Omental fat pad (tissue), 4 donors: Measurements from ENCODE around the gene TBR1. TPM values are rescaled to one million over a fixed set of nuclear protein-coding genes. Genes with fewer than 3 reads are reported as not detected.

Experiments
- ATAC-seq: fragments of 150-250 bp; one replicate; pipeline ENCODE4 v1.9.1; 2016; ENCODE audit warnings: mild to moderate bottlenecking, moderate library complexity; ENCODE audit not compliant: low FRiP score
- DNase-seq: peaks from one replicate; pipeline ENCODE4 v3.0.0-alpha.2; 2019; ENCODE audit warnings: low spot score
- total RNA-seq, 4 donors: library from RNA; depleted of rRNA; stranded (reverse); fragments of >200 nt; gene quantifications; one replicate each; pipeline ENCODE4 v1.1.0, GENCODE V29; 2016
- TF ChIP-seq, protein P1 (sequence below), 3 donors: fragments of 450-650 bp; IDR thresholded peaks; one replicate each; pipeline ENCODE4 v1.5.1; 2016 to 2017; ENCODE audit warnings: antibody characterized with exemption in 3 of 3, mild to moderate bottlenecking in 3 of 3, moderate library complexity in 2 of 3

TBR1 gene
- total RNA-seq, 4 donors from 2014 or later, result 0.09 to 1.2 TPM; not detected in 2

GRCh38 chr2:161391737-161392506 is 24.2 kb upstream of the TBR1 start:
- ATAC-seq (no peak), DNase-seq (no peak)
- TF ChIP-seq, protein P1, sequence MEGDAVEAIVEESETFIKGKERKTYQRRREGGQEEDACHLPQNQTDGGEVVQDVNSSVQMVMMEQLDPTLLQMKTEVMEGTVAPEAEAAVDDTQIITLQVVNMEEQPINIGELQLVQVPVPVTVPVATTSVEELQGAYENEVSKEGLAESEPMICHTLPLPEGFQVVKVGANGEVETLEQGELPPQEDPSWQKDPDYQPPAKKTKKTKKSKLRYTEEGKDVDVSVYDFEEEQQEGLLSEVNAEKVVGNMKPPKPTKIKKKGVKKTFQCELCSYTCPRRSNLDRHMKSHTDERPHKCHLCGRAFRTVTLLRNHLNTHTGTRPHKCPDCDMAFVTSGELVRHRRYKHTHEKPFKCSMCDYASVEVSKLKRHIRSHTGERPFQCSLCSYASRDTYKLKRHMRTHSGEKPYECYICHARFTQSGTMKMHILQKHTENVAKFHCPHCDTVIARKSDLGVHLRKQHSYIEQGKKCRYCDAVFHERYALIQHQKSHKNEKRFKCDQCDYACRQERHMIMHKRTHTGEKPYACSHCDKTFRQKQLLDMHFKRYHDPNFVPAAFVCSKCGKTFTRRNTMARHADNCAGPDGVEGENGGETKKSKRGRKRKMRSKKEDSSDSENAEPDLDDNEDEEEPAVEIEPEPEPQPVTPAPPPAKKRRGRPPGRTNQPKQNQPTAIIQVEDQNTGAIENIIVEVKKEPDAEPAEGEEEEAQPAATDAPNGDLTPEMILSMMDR (IDR thresholded peaks at IDR 0.05), result no peak

DNA sequence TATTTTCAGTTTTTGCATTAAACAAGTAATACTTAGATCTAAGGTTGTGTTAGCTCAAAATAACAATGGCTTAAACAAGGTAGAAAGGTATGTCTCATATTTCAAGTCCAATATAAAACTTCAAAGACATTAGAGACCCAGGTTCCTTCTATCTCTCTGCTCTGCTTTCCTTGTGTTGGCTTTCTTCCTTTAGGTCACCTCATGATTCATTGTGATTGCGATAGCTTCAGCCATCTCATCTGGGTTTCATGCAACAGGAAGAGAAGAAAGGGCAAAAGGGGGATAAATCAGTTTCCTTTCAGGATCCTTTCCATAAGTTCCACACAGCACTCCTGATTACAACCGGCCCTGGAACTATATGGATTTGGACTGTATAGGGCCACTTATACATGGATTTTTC is 16.0 kb upstream of the TBR1 start:
- ATAC-seq (no peak), DNase-seq (no peak)
- TF ChIP-seq, protein P1 (IDR thresholded peaks at IDR 0.05), result no peak

DNA sequence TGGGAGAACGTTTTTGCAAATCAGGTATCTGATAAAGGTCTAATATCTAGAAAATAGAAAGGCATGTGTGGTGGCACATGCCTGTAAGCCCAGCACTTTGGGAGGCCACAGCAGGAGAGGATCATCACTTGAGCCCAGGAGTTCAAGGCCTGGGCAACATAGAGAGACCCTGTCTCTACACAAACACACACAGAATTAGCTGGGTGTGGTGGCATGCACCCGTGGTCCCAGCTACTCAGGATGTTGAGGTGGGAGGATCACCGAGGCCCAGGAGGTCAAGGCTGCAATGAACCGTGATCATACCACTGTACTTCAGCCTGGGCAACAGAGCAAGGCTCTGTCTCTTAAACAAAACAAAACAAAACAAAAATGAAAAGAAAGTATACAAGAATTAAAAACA is 13.8 kb upstream of the TBR1 start:
- TF ChIP-seq, protein P1 (IDR thresholded peaks at IDR 0.05), result no peak
- DNase-seq (no peak), ATAC-seq (no peak)

- no peak for ATAC-seq
- TF ChIP-seq, protein P1 (IDR thresholded peaks at IDR 0.05), result no peak
- DNase-seq, result no peak
Observed at GRCh38 chr2:161406316-161406715, 9.8 kb upstream of the TBR1 start.

DNA sequence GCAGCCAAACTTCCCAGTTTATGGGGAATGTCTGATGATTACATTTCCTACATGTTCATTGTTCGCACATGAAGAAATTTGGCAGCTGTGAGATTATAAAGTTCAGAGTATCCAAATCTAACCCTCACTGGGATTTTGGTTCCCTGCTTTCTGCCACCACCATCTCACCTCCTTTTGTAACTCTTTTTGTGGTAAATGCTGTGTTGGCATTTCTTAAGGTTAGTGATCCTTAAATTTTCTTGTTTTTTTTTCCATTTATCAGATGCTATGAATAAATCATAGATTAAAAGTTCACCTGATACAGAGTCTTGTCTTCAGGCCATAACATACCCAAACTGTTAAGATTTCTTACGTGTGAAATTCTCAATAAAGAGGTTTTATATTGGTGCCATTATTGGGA is 8.5 kb upstream of the TBR1 start:
- DNase-seq, result no peak
- TF ChIP-seq, protein P1 (IDR thresholded peaks at IDR 0.05), result no peak
- no peak for ATAC-seq

DNA sequence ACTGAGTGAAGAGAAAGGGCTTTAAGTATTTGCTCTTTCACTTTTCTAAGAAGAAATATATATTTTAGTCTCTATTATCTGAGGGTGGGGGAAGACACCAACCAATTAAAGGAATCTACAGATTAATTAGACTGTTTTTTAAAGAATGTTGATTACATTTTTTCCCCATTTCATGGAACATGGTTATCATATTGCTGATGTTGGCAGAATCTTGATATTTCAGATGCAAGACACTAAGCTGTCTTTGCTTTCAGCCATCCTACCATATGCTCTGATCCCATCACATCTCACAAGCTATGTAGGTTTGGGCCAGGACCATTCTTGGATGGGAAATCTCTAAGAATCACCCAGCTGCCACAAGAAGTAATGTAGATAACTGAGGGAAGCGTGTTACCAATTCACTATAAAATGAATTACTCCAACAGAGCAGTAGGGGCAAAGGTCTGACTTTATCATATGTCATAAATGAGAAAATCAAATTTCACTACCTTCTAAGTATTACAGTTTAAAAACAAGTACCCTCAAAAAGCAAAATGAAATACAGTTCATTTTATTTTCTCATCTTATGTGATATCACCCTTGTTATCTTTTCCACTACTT is 6.7 kb upstream of the TBR1 start:
- TF ChIP-seq, protein P1 (IDR thresholded peaks at IDR 0.05), result no peak
- no peak for DNase-seq
- no peak for ATAC-seq

- TF ChIP-seq, protein P1 (IDR thresholded peaks at IDR 0.05), result no peak
- no peak for DNase-seq
- no peak for ATAC-seq
Observed at GRCh38 chr2:161412346-161412745, 3.8 kb upstream of the TBR1 start.
